Karpas-422 (cell line): ENCODE results near the gene MGAT4A. TPM values are rescaled to one million over a fixed set of nuclear protein-coding genes. Genes with fewer than 3 reads are reported as not detected.

Source experiments
- DNase-seq: peaks from one replicate; pipeline ENCODE4 v3.0.0-alpha.2; 2015
- H2AFZ ChIP-seq: fragments of 200-600 bp; sonication (generic); 2 replicates; pipeline ENCODE4 v1.6.1; 2014; ENCODE audit warnings: antibody characterized with exemption, low read length, mixed read lengths
- H3K27ac ChIP-seq: fragments of 200-600 bp; sonication (generic); 2 replicates; pipeline ENCODE4 v1.5.1; 2014; ENCODE audit warnings: mild to moderate bottlenecking, low read length, moderate library complexity
- H3K27me3 ChIP-seq: fragments of 200-600 bp; sonication (generic); 2 replicates; pipeline ENCODE4 v1.6.1; 2014; ENCODE audit warnings: low read length, mixed read lengths
- H3K36me3 ChIP-seq: fragments of 200-600 bp; sonication (generic); 2 replicates; pipeline ENCODE4 v1.6.1; 2014; ENCODE audit warnings: low read length, mixed read lengths; ENCODE audit not compliant: insufficient read depth
- H3K4me1 ChIP-seq: fragments of 200-600 bp; sonication (generic); 2 replicates; pipeline ENCODE4 v1.6.1; 2014; ENCODE audit warnings: mild to moderate bottlenecking, low read length, mixed read lengths
- H3K4me2 ChIP-seq: fragments of 200-600 bp; sonication (generic); 2 replicates; pipeline ENCODE4 v1.6.1; 2014; ENCODE audit warnings: low read length, low read depth, mild to moderate bottlenecking; ENCODE audit not compliant: poor library complexity, severe bottlenecking
- H3K4me3 ChIP-seq: fragments of 200-600 bp; sonication (generic); 2 replicates; pipeline ENCODE4 v1.5.1; 2014; ENCODE audit warnings: mild to moderate bottlenecking, antibody characterized with exemption, low read length, mixed read lengths
- H3K79me2 ChIP-seq: fragments of 200-600 bp; sonication (generic); 2 replicates; pipeline ENCODE4 v1.6.1; 2014; ENCODE audit warnings: mild to moderate bottlenecking, low read length, mixed read lengths
- H3K9ac ChIP-seq: fragments of 200-600 bp; sonication (generic); 2 replicates; pipeline ENCODE4 v1.6.0; 2014; ENCODE audit warnings: low read length
- H3K9me2 ChIP-seq: fragments of 200-600 bp; sonication (generic), shearing (Covaris generic); replicated peaks from 2 replicates; pipeline ENCODE4 v1.6.0; 2014; ENCODE audit warnings: mild to moderate bottlenecking, low read length, moderate library complexity; ENCODE audit not compliant: insufficient read depth
- H3K9me3 ChIP-seq: fragments of 300-700, 200-600 bp; sonication (generic); 2 replicates; pipeline ENCODE4 v1.6.1; 2014; ENCODE audit warnings: low read length, mixed read lengths
- H4K20me1 ChIP-seq: fragments of 200-600 bp; sonication (generic); 2 replicates; pipeline ENCODE4 v1.6.1; 2014; ENCODE audit warnings: mild to moderate bottlenecking, antibody characterized with exemption, low read length, low read depth; ENCODE audit not compliant: insufficient read depth
- total RNA-seq: library from RNA; depleted of rRNA; stranded (reverse); fragments of >200 nt; shearing (Covaris generic); gene quantifications from 2 replicates; pipeline ENCODE4 v1.2.3, GENCODE V29; 2014; ENCODE audit warnings: low replicate concordance

Gene MGAT4A
- total RNA-seq, 1 experiment from 2014 or later: 0.15 TPM

DNA sequence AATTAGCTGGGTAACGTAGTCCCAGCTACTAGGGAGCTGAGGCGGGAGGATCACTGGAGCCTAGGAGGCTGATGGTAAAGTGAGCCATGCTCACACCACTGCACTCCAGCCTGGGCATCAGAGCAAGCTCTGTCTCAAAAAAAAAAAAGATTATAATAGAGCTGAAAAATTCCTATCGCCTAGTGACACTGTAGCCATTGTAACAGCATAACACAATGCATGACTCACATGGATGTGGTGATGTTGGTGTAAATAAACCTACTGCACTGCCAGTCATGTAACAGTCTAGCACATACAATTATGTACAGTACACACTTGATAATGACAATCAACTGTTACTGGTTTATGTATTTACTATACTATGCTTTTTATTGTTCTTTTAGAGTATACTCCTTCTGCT, 39.6 kb downstream of the MGAT4A start:
- no peaks in the 10 kb centered on the region; the same call in 1 of the 2 replicates for H3K9me2 ChIP-seq
- DNase-seq: no peak
- no peaks in the 10 kb centered on the region for H4K20me1 ChIP-seq
- H3K4me3 ChIP-seq: no peak overlapping the region
- no peak overlapping the region for H3K4me2 ChIP-seq
- H3K9ac ChIP-seq: no peak overlapping the region
- H3K36me3 ChIP-seq: no peaks in the 10 kb centered on the region
- no peaks in the 10 kb centered on the region for H3K4me1 ChIP-seq
- no peak overlapping the region for H2AFZ ChIP-seq
- no peaks in the 10 kb centered on the region for H3K79me2 ChIP-seq
- H3K27ac ChIP-seq: no peak overlapping the region
- H3K9me3 ChIP-seq: no peaks in the 10 kb centered on the region
- H3K27me3 ChIP-seq: no peaks in the 10 kb centered on the region

DNA sequence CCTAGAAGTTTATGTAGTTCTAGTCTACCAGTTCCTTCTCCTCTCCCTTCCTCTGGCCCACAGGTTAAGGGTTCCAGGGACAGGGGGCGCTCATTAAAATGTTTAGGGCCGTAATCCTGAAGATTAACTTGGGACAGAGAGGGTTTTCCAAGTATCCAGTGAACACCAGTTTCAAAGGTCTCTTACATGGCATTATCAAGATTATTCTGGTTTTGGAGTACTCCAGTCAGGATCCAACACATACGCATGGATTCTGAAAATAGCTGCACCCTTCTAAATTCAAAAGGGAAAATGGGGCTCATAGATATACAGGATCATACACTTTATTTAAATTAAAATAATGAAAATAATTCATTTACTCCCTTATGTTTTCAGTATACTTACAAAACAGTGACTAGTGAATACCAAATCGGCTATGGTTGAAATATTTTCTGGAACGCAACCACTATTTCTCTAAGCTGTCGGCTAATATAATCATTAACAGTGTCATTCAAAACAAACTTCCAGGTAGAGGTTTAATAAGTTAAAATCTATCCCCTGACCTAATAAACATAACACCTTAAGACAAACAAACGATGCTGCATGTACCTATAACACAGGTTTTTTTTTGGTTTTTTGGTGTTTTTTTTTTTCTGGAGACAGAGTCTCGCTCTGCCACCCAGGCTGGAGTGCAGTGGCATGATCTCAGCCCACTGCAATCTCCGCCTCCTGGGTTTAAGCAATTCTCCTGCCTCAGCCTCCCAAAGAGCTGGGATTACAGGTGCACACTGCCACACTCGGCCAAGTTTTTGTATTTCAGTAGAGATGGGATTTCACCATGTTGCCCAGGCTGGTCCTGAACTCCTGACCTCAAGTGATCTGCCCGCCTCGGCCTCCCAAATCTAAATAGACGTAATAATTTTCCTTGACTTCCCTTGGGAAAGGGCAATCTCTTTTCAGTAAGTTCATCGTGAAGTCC, 44.7 kb downstream of the MGAT4A start:
- H3K79me2 ChIP-seq: no peaks in the 10 kb centered on the region
- peak; percentile 25 for DNase-seq
- no peaks in the 10 kb centered on the region for H3K4me1 ChIP-seq
- no peak overlapping the region for H2AFZ ChIP-seq
- no peaks in the 10 kb centered on the region for H3K27me3 ChIP-seq
- no peaks in the 10 kb centered on the region for H3K36me3 ChIP-seq
- no peak overlapping the region for H3K9ac ChIP-seq
- no peaks in the 10 kb centered on the region for H4K20me1 ChIP-seq
- no peak overlapping the region for H3K4me3 ChIP-seq
- H3K4me2 ChIP-seq: no peak overlapping the region
- no peaks in the 10 kb centered on the region; the same call in 1 of the 2 replicates for H3K9me2 ChIP-seq
- H3K9me3 ChIP-seq: no peaks in the 10 kb centered on the region
- H3K27ac ChIP-seq: no peak overlapping the region

DNA sequence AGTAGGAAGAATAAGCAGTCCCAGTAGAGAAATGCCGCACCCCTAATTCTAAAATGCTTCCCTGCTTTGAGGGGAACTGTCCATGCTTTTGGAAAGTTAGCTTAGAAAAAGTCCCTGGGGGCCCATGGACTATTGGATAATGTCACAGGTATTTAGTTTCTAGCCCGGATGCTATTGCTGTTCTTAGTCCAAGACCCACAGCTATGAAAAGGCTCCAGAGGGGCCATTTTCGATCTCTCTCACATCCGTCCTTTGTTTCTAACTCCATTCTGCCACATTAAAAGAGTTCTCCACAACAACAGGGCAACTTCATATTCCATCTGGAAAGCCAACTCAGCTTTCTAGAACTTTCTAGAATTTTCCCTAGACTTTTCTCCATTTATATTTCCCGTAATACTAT, 47.2 kb downstream of the MGAT4A start:
- H4K20me1 ChIP-seq: no peaks in the 10 kb centered on the region
- no peaks in the 10 kb centered on the region for H3K9me3 ChIP-seq
- H3K4me1 ChIP-seq: no peaks in the 10 kb centered on the region
- no peaks in the 10 kb centered on the region for H3K79me2 ChIP-seq
- H3K27me3 ChIP-seq: no peaks in the 10 kb centered on the region
- H3K9me2 ChIP-seq: no peaks in the 10 kb centered on the region
- H3K4me2 ChIP-seq: no peak overlapping the region
- no peaks in the 10 kb centered on the region for H3K36me3 ChIP-seq
- H2AFZ ChIP-seq: no peak overlapping the region
- H3K9ac ChIP-seq: no peak overlapping the region
- no peak overlapping the region for H3K27ac ChIP-seq
- no peak overlapping the region for H3K4me3 ChIP-seq
- no peak for DNase-seq

GRCh38 chr2:98676742-98677141, 54.2 kb downstream of the MGAT4A start:
- no peaks in the 10 kb centered on the region for H3K36me3 ChIP-seq
- H2AFZ ChIP-seq: no peak overlapping the region
- DNase-seq: no peak
- H3K9me2 ChIP-seq: no peaks in the 10 kb centered on the region
- H3K9me3 ChIP-seq: no peaks in the 10 kb centered on the region
- H3K4me1 ChIP-seq: no peaks in the 10 kb centered on the region
- H3K79me2 ChIP-seq: no peaks in the 10 kb centered on the region
- no peak overlapping the region for H3K4me3 ChIP-seq
- H3K27me3 ChIP-seq: no peaks in the 10 kb centered on the region
- no peak overlapping the region for H3K4me2 ChIP-seq
- no peaks in the 10 kb centered on the region for H4K20me1 ChIP-seq
- H3K9ac ChIP-seq: no peak overlapping the region
- H3K27ac ChIP-seq: no peak overlapping the region

- no peaks in the 10 kb centered on the region for H3K36me3 ChIP-seq
- DNase-seq: no peak
- no peak overlapping the region for H3K4me2 ChIP-seq
- H3K79me2 ChIP-seq: no peaks in the 10 kb centered on the region
- H3K9me2 ChIP-seq: no peaks in the 10 kb centered on the region
- H3K27ac ChIP-seq: no peak overlapping the region
- H3K4me1 ChIP-seq: no peaks in the 10 kb centered on the region
- H3K9me3 ChIP-seq: no peaks in the 10 kb centered on the region
- H3K27me3 ChIP-seq: no peaks in the 10 kb centered on the region
- no peak overlapping the region for H3K9ac ChIP-seq
- no peaks in the 10 kb centered on the region for H4K20me1 ChIP-seq
- no peak overlapping the region for H3K4me3 ChIP-seq
- no peak overlapping the region for H2AFZ ChIP-seq
These were observed 56.5 kb downstream of the MGAT4A start for GRCh38 chr2:98674233-98674964.

DNA sequence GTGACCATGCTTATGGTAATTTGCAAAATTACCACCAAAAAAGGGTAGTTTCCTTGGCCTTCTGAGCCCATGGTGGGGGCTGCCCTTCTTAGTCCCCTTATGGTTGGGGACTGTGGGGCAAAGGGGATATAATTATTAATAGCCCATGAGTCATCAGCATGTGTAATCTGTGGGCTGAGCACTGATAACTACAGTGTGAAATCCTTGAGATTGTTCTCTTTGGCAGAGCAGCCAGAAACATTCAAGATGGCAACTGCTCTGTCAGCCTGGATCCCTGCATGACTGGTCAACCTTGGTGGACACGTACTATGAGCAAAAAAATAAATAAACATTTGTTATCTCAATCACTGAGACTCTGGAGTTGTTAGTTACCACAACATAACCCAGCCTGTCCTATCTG, 61.3 kb downstream of the MGAT4A start:
- H4K20me1 ChIP-seq: no peaks in the 10 kb centered on the region
- H3K4me1 ChIP-seq: no peaks in the 10 kb centered on the region
- H3K9me3 ChIP-seq: no peaks in the 10 kb centered on the region
- no peaks in the 10 kb centered on the region for H3K36me3 ChIP-seq
- H3K79me2 ChIP-seq: no peaks in the 10 kb centered on the region
- H3K9ac ChIP-seq: no peak overlapping the region
- H3K4me3 ChIP-seq: no peak overlapping the region
- no peak for DNase-seq
- no peak overlapping the region for H3K27ac ChIP-seq
- H3K27me3 ChIP-seq: no peaks in the 10 kb centered on the region
- no peak overlapping the region for H2AFZ ChIP-seq
- no peaks in the 10 kb centered on the region for H3K9me2 ChIP-seq
- no peak overlapping the region for H3K4me2 ChIP-seq

DNA sequence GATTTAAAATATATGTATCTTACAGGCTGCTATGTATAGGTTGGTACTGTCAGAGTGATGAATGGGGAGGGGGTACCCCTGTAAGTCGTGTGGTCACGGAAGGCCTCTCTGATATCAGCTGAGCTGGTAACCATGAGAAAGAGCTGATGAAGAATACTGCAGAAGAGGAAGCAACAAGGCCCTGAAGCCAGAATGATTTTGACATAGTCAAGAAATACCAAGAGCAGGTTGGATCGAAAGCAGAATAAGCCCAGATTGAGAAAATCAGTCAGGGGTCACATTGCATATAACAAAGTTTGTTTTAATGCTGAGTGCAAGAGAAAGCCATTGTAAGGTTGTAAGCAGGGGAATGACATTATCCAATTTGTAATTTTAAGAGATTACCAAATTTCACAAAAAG, 65.3 kb downstream of the MGAT4A start:
- no peaks in the 10 kb centered on the region for H3K9me3 ChIP-seq
- H3K27ac ChIP-seq: no peak overlapping the region

GRCh38 chr2:98664323-98664722, 66.6 kb downstream of the MGAT4A start:
- peaks cover 7% of the 10 kb centered on the region for H3K4me1 ChIP-seq
- H3K9me2 ChIP-seq: no peaks in the 10 kb centered on the region

More for the DNA sequence above, 65.3 kb downstream of the MGAT4A start:
- Histone ChIP-seq H3K9me2 (no peaks in the 10 kb centered on the region), H2AFZ (no peak overlapping the region), H3K36me3 (no peaks in the 10 kb centered on the region), H3K4me3 (no peak overlapping the region), H3K79me2 (no peaks in the 10 kb centered on the region), H3K27me3 (no peaks in the 10 kb centered on the region), H4K20me1 (no peaks in the 10 kb centered on the region), H3K4me2 (no peak overlapping the region), H3K4me1 (peaks cover 6% of the 10 kb centered on the region), H3K9ac (no peak overlapping the region)
- no peak for DNase-seq

More at GRCh38 chr2:98664323-98664722, 66.6 kb downstream of the MGAT4A start:
- H3K27me3 ChIP-seq: no peaks in the 10 kb centered on the region
- no peak overlapping the region for H3K9ac ChIP-seq
- no peaks in the 10 kb centered on the region for H3K79me2 ChIP-seq
- H3K36me3 ChIP-seq: no peaks in the 10 kb centered on the region
- no peak overlapping the region for H3K27ac ChIP-seq
- H2AFZ ChIP-seq: no peak overlapping the region
- H4K20me1 ChIP-seq: no peaks in the 10 kb centered on the region
- H3K4me2 ChIP-seq: no peak overlapping the region
- H3K4me3 ChIP-seq: no peak overlapping the region
- no peaks in the 10 kb centered on the region for H3K9me3 ChIP-seq
- no peak for DNase-seq
